Mesenchymal stem cell (in vitro differentiated cells and primary cell): ENCODE results near the gene SERPINA6.

Source experiments
- DNase-seq: peaks from one replicate; pipeline ENCODE4 v3.0.0-alpha.2; 2013
- H2AFZ ChIP-seq: one replicate; pipeline ENCODE4 v1.6.1; 2013; ENCODE audit warnings: low read depth, mild to moderate bottlenecking, control low read depth, inconsistent platforms, low read length, moderate library complexity
- H2AK5ac ChIP-seq: 2 replicates; pipeline ENCODE4 v1.6.1; 2013; ENCODE audit warnings: low read length, moderate library complexity, mild to moderate bottlenecking, inconsistent platforms; ENCODE audit not compliant: severe bottlenecking
- H2BK120ac ChIP-seq: one replicate; pipeline ENCODE4 v1.6.1; 2013; ENCODE audit warnings: low read depth, mild to moderate bottlenecking, inconsistent platforms, low read length, moderate library complexity
- H2BK12ac ChIP-seq, 2 experiments: one replicate each; pipeline ENCODE4 v1.6.1; 2013; ENCODE audit warnings: inconsistent platforms in 2 of 2, low read length in 2 of 2, mild to moderate bottlenecking in 2 of 2, moderate library complexity in 2 of 2, control low read depth in 1 of 2
- H2BK15ac ChIP-seq: one replicate; pipeline ENCODE4 v1.6.1; 2013; ENCODE audit warnings: mild to moderate bottlenecking, low read depth, inconsistent platforms; ENCODE audit not compliant: poor library complexity, severe bottlenecking
- H2BK5ac ChIP-seq: 2 replicates; pipeline ENCODE4 v1.6.1; 2013; ENCODE audit warnings: low read depth, mild to moderate bottlenecking, low read length, control low read depth, inconsistent platforms; ENCODE audit not compliant: poor library complexity, severe bottlenecking
- H3K14ac ChIP-seq, 2 experiments: one replicate each; pipeline ENCODE4 v1.6.1; 2013; ENCODE audit warnings: inconsistent platforms in 2 of 2, low read length in 2 of 2, control low read depth in 1 of 2, mild to moderate bottlenecking in 1 of 2, moderate library complexity in 1 of 2
- H3K18ac ChIP-seq, 2 experiments: one replicate each; pipeline ENCODE4 v1.6.1; 2013; ENCODE audit warnings: inconsistent platforms in 2 of 2, low read length in 2 of 2, control low read depth in 1 of 2, low read depth in 1 of 2, mild to moderate bottlenecking in 1 of 2
- H3K23ac ChIP-seq, 2 experiments: one replicate each; pipeline ENCODE4 v1.6.1; 2013; ENCODE audit warnings: inconsistent platforms in 2 of 2, low read length in 2 of 2, mild to moderate bottlenecking in 2 of 2, moderate library complexity in 2 of 2, control low read depth in 1 of 2
- H3K27ac ChIP-seq: 2 replicates; pipeline ENCODE4 v1.5.1; 2013; ENCODE audit warnings: mild to moderate bottlenecking, moderate library complexity, low read length, control low read depth, inconsistent platforms; ENCODE audit not compliant: poor library complexity, severe bottlenecking
- H3K27me3 ChIP-seq, 2 experiments: 2 replicates each; pipeline versions ENCODE4 v1.6.1 to v1.7.0; 2013; ENCODE audit warnings: low read length in 2 of 2, mild to moderate bottlenecking in 2 of 2, moderate library complexity in 2 of 2, control low read depth in 1 of 2, inconsistent platforms in 1 of 2; ENCODE audit not compliant: control insufficient read depth in 1 of 2, insufficient read depth in 1 of 2
- H3K36me3 ChIP-seq, 2 experiments: 2 replicates each; pipeline versions ENCODE4 v1.6.1 to v1.7.0; 2013; ENCODE audit warnings: low read length in 2 of 2, control low read depth in 1 of 2, inconsistent platforms in 1 of 2, low read depth in 1 of 2, mild to moderate bottlenecking in 1 of 2; ENCODE audit not compliant: insufficient read depth in 2 of 2, control insufficient read depth in 1 of 2
- H3K4ac ChIP-seq, 2 experiments: one replicate each; pipeline ENCODE4 v1.6.1; 2013; ENCODE audit warnings: inconsistent platforms in 2 of 2, low read length in 2 of 2, mild to moderate bottlenecking in 2 of 2, moderate library complexity in 2 of 2, control low read depth in 1 of 2, low read depth in 1 of 2
- H3K4me1 ChIP-seq: 2 replicates; pipeline ENCODE4 v1.6.1; 2013; ENCODE audit warnings: low read depth, low read length, control low read depth; ENCODE audit not compliant: control insufficient read depth, insufficient read depth
- H3K4me2 ChIP-seq: 2 replicates; pipeline ENCODE4 v1.6.1; 2013; ENCODE audit warnings: low read length, mild to moderate bottlenecking, inconsistent platforms; ENCODE audit not compliant: poor library complexity, severe bottlenecking
- H3K4me3 ChIP-seq, 2 experiments: 2 replicates each; pipeline versions ENCODE4 v1.5.1 to v1.7.0; 2013; ENCODE audit warnings: low read length in 2 of 2, mild to moderate bottlenecking in 2 of 2, control low read depth in 1 of 2, low read depth in 1 of 2; ENCODE audit not compliant: insufficient read depth in 1 of 2
- H3K79me1 ChIP-seq: replicated peaks from 2 replicates; pipeline ENCODE4 v1.6.1; 2013; ENCODE audit warnings: mild to moderate bottlenecking, control low read depth, low read length, inconsistent platforms; ENCODE audit not compliant: poor library complexity, severe bottlenecking
- H3K9ac ChIP-seq: 2 replicates; pipeline ENCODE4 v1.7.0; 2013; ENCODE audit warnings: mild to moderate bottlenecking, low read length, moderate library complexity
- H3K9me3 ChIP-seq: 2 replicates; pipeline ENCODE4 v1.7.0; 2013; ENCODE audit warnings: mild to moderate bottlenecking, low read length; ENCODE audit not compliant: control insufficient read depth
- H4K8ac ChIP-seq: one replicate; pipeline ENCODE4 v1.6.1; 2013; ENCODE audit warnings: inconsistent platforms, mild to moderate bottlenecking, low read length, moderate library complexity
- H4K91ac ChIP-seq: one replicate; pipeline ENCODE4 v1.6.1; 2013; ENCODE audit warnings: mild to moderate bottlenecking, low read length, inconsistent platforms
- WGBS: methylation state at CpG from one replicate; pipeline ENCODE4 v1.1.7; 2013; ENCODE audit warnings: mixed read lengths; 5-methylcytosine and 5-hydroxymethylcytosine counted together

Gene SERPINA6

DNA sequence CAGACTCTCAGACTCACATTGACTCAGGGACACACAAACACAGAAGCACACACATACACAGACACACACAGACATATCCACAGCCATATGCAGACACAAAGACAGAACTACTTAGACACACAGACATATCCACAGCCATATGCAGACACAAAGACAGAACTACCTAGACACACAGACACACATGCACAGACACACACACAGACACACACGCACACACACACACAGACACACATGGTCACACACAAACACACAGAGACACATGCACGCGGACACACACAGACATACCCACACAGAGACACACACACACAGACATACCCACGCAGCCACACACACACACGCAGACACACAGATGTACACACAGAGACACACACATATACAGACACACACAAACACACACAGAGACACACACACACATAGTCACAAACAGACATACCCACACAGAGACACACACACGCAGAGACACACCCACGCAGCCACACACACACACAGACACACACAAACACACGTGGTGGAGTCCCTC, 39.5 kb upstream of the SERPINA6 start:
- H2AK5ac ChIP-seq: no peak overlapping the region
- H2BK120ac ChIP-seq: no peak overlapping the region
- H2BK12ac ChIP-seq: no peak overlapping the region
- no peak overlapping the region for H3K14ac ChIP-seq
- H3K9me3 ChIP-seq: no peaks in the 10 kb centered on the region
- H3K18ac ChIP-seq: no peak overlapping the region
- H3K36me3 ChIP-seq: no peaks in the 10 kb centered on the region
- H4K8ac ChIP-seq: no peak overlapping the region
- H2BK5ac ChIP-seq: no peak overlapping the region
- H3K27me3 ChIP-seq: no peaks in the 10 kb centered on the region
- no peak overlapping the region for H3K4ac ChIP-seq
- H3K4me3 ChIP-seq: no peak overlapping the region
- H3K23ac ChIP-seq: no peak overlapping the region
- H2AFZ ChIP-seq: no peak overlapping the region
- no peak overlapping the region for H3K4me2 ChIP-seq
- H4K91ac ChIP-seq: no peak overlapping the region
- no peak overlapping the region for H3K27ac ChIP-seq
- 80% methylated on average over 8 of the region's 8 CpGs for WGBS
- H3K4me1 ChIP-seq: no peaks in the 10 kb centered on the region
- H2BK15ac ChIP-seq: no peak overlapping the region
- no peak for DNase-seq
- H3K9ac ChIP-seq: no peak overlapping the region
- no peaks in the 10 kb centered on the region for H3K79me1 ChIP-seq

DNA sequence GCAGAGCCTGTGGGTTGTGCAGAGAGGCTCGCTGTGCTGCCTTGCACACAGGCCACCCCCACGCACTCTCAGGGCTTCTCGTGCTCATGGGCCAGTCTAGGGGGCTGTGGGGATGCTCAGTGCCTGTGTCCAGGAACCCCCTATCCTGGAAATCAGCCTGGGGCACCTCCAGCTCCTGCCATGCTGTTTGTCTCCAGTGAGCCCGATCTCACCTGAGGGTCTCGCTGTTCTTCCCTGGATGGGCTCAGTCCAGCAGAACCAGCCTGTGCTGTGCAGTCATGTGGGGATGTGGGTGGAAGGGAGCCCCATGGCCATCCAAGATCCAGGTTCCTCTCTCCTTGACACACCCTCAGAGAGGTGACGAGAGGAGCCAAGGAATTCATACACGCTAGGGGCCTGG, 38.5 kb upstream of the SERPINA6 start:
- Histone ChIP-seq H2AK5ac (no peak overlapping the region), H3K14ac (no peak overlapping the region), H2BK12ac (no peak overlapping the region), H4K8ac (no peak overlapping the region), H3K36me3 (no peaks in the 10 kb centered on the region), H3K79me1 (no peaks in the 10 kb centered on the region), H2AFZ (no peak overlapping the region), H3K23ac (no peak overlapping the region), H3K27ac (no peak overlapping the region), H3K9ac (no peak overlapping the region), H4K91ac (no peak overlapping the region), H3K4me2 (no peak overlapping the region), H3K4me1 (no peaks in the 10 kb centered on the region), H2BK5ac (no peak overlapping the region), H3K18ac (no peak overlapping the region), H3K27me3 (no peaks in the 10 kb centered on the region), H2BK120ac (no peak overlapping the region), H3K4ac (no peak overlapping the region), H3K4me3 (no peak overlapping the region), H2BK15ac (no peak overlapping the region), H3K9me3 (no peaks in the 10 kb centered on the region)
- WGBS: 61% methylated on average over 3 of the region's 7 CpGs
- no peak for DNase-seq

DNA sequence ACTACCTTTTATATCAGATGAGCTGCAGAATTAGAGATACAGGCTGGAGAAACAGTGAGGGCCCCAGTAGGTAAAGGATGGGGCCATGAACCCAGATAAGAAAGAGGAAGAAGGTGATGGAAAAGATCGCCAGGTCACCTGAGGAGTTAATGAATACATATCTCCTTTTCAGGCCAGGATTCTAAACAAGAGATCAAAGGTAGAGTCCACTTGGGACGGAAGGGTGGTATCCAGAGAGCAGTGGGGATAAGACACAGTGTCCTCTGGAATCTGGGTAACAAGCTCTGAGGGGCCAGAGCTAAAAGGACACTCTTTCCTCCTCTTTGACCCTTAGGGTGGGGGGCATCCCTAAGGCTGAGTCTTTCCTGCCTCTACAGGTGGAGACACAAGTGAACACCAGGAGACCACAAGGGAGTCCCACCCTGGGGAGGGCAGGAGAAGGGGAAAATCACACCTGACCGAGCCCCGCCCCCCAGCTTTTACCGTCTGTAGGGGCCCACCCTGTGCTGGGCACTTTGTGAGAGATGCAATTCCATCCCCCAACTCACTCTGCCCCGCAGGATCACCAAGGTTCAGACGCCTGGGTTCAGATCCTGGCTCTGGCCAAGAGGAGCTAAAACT, 37.9 kb upstream of the SERPINA6 start:
- Histone ChIP-seq H3K9me3 (no peaks in the 10 kb centered on the region), H3K4me3 (no peak overlapping the region), H4K8ac (no peak overlapping the region), H3K4me2 (no peak overlapping the region), H3K4me1 (no peaks in the 10 kb centered on the region), H2BK120ac (no peak overlapping the region), H3K4ac (no peak overlapping the region), H3K14ac (no peak overlapping the region), H2AK5ac (no peak overlapping the region), H4K91ac (no peak overlapping the region), H3K18ac (no peak overlapping the region), H3K36me3 (no peaks in the 10 kb centered on the region), H2BK15ac (no peak overlapping the region), H3K27me3 (no peaks in the 10 kb centered on the region), H3K9ac (no peak overlapping the region), H3K27ac (no peak overlapping the region), H2BK12ac (no peak overlapping the region), H3K79me1 (no peaks in the 10 kb centered on the region), H2AFZ (no peak overlapping the region), H2BK5ac (no peak overlapping the region), H3K23ac (no peak overlapping the region)
- WGBS: 71% methylated on average over 5 of the region's 7 CpGs
- no peak for DNase-seq

DNA sequence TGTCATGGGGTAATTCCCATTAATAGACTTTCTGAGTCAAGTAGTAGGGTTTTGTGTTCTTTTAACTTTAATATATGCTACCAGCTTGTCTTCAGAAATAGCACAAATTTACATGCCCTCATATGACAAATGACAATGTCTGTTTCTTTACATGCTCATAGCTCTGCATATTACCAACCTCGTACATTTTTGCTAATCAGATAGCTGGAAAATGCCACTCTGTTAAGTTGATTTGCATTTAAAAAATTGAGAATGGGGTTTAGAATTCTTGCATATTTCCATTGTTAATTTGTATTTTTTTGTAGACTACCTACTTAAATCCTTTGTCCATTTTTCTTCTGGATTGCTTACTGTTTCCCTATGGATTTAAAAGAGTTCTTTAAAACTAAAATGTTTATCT, 34.0 kb upstream of the SERPINA6 start:
- no peak overlapping the region for H3K18ac ChIP-seq
- no peak overlapping the region for H2BK5ac ChIP-seq
- H2BK12ac ChIP-seq: no peak overlapping the region
- no peak for DNase-seq
- no peak overlapping the region for H3K9ac ChIP-seq
- H4K91ac ChIP-seq: no peak overlapping the region
- no peak overlapping the region for H3K4ac ChIP-seq
- no peaks in the 10 kb centered on the region for H3K27me3 ChIP-seq
- no peak overlapping the region for H3K23ac ChIP-seq
- H2BK15ac ChIP-seq: no peak overlapping the region
- no peak overlapping the region for H2AK5ac ChIP-seq
- H3K4me3 ChIP-seq: no peak overlapping the region
- no peak overlapping the region for H3K14ac ChIP-seq
- no peaks in the 10 kb centered on the region for H3K9me3 ChIP-seq
- H3K79me1 ChIP-seq: no peaks in the 10 kb centered on the region
- no peak overlapping the region for H2AFZ ChIP-seq
- no peak overlapping the region for H3K27ac ChIP-seq
- H3K4me1 ChIP-seq: peaks cover 4% of the 10 kb centered on the region
- H3K4me2 ChIP-seq: no peak overlapping the region
- no peaks in the 10 kb centered on the region for H3K36me3 ChIP-seq
- H4K8ac ChIP-seq: no peak overlapping the region
- no peak overlapping the region for H2BK120ac ChIP-seq
- WGBS: no CpG with 5 or more reads among the region's 1 CpG
